SK-N-SH (cell line): ENCODE data around the gene TFB1M. TPM values are rescaled to one million over a fixed set of nuclear protein-coding genes. Genes with fewer than 3 reads are reported as not detected.
A peak's percentile ranks its signal among the peaks of the same experiment; 100 is the strongest.

Experiments used
- CTCF ChIA-PET: fragments of 300-600, 350-600 bp; formaldehyde crosslinking; extraction: SDS; loops from one replicate; lab custom pipeline; 2021; lab: Yijun Ruan, JAX
- POLR2A ChIA-PET: fragments of 350-600 bp; sonication (Branson Sonifier 250); formaldehyde crosslinking; extraction: SDS; loops from one replicate; lab custom pipeline; 2020; ENCODE audit warnings: antibody characterized with exemption, inconsistent platforms; lab: Yijun Ruan, JAX
- DNase-seq: peaks from one replicate; pipeline ENCODE4 v3.0.0; 2012
- H2AFZ ChIP-seq: fragments of 200-600 bp; sonication (generic); 2 replicates; pipeline ENCODE4 v1.8.1; 2016; ENCODE audit warnings: antibody characterized with exemption, mild to moderate bottlenecking, low read depth
- H3F3A ChIP-seq: fragments of 200-600 bp; sonication (generic); replicated peaks from 2 replicates; pipeline ENCODE3; 2016; ENCODE audit warnings: antibody characterized with exemption, mild to moderate bottlenecking; ENCODE audit not compliant: insufficient read depth
- H3K27ac ChIP-seq, 2 experiments: fragments of 200-500 bp in 1 of 2; fragments of 200-600 bp in 1 of 2; sonication (Bioruptor generic) in 1 of 2; sonication (generic), shearing (Covaris generic) in 1 of 2; 2 replicates each; pipeline versions ENCODE4 v1.5.1 to v1.6.1; 2014 to 2016; ENCODE audit warnings: low read depth in 2 of 2, inconsistent platforms in 1 of 2, low read length in 1 of 2, mild to moderate bottlenecking in 1 of 2, mixed read lengths in 1 of 2
- H3K27me3 ChIP-seq: fragments of 200-600 bp; sonication (generic), shearing (Covaris generic); 2 replicates; pipeline ENCODE4 v1.6.1; 2016; ENCODE audit warnings: mixed run types; ENCODE audit not compliant: insufficient read depth
- H3K36me3 ChIP-seq, 2 experiments: fragments of 200-500 bp in 1 of 2; fragments of 200-600 bp in 1 of 2; sonication (Bioruptor generic) in 1 of 2; sonication (generic) in 1 of 2; replicated peaks in 1 of 2; 2 replicates each; pipeline versions ENCODE3 to v1.5.1; 2014 to 2016; ENCODE audit warnings: low read length in 1 of 2, mild to moderate bottlenecking in 1 of 2; ENCODE audit not compliant: insufficient read depth in 2 of 2, control insufficient read depth in 1 of 2
- H3K4me1 ChIP-seq, 2 experiments: fragments of 200-500 bp in 1 of 2; fragments of 200-600 bp in 1 of 2; sonication (Bioruptor generic) in 1 of 2; sonication (generic), shearing (Covaris generic) in 1 of 2; 2 replicates each; pipeline versions ENCODE4 v1.5.1 to v1.6.1; 2014 to 2016; ENCODE audit warnings: low read depth in 1 of 2, low read length in 1 of 2, mixed run types in 1 of 2; ENCODE audit not compliant: insufficient read depth in 2 of 2, control insufficient read depth in 1 of 2
- H3K4me2 ChIP-seq: fragments of 200-600 bp; sonication (generic), shearing (Covaris generic); 2 replicates; pipeline ENCODE4 v1.6.1; 2017; ENCODE audit warnings: mixed run types
- H3K4me3 ChIP-seq, 2 experiments: fragments of 200-500 bp in 1 of 2; fragments of 200-600 bp in 1 of 2; sonication (Bioruptor generic) in 1 of 2; sonication (generic), shearing (Covaris generic) in 1 of 2; 2 replicates each; pipeline versions ENCODE4 v1.5.1 to v1.8.1; 2014 to 2016; ENCODE audit warnings: low read depth in 2 of 2, inconsistent platforms in 1 of 2, low read length in 1 of 2, mild to moderate bottlenecking in 1 of 2, mixed read lengths in 1 of 2, moderate library complexity in 1 of 2
- H3K79me2 ChIP-seq: fragments of 200-600 bp; sonication (generic); 2 replicates; pipeline ENCODE4 v1.8.1; 2017; ENCODE audit warnings: mild to moderate bottlenecking; ENCODE audit not compliant: insufficient read depth
- H3K9ac ChIP-seq: fragments of 200-600 bp; sonication (generic); 2 replicates; pipeline ENCODE4 v1.6.1; 2017; ENCODE audit warnings: mixed run types
- H3K9me2 ChIP-seq: fragments of 200-600 bp; sonication (generic); 2 replicates; pipeline ENCODE4 v1.6.1; 2017; ENCODE audit warnings: mixed run types
- H3K9me3 ChIP-seq: fragments of 200-600 bp; sonication (generic); 2 replicates; pipeline ENCODE4 v1.6.1; 2017; ENCODE audit warnings: mixed run types, mild to moderate bottlenecking, moderate library complexity
- H4K20me1 ChIP-seq: fragments of 200-600 bp; sonication (generic); 2 replicates; pipeline ENCODE4 v1.6.1; 2017; ENCODE audit warnings: mild to moderate bottlenecking, mixed run types; ENCODE audit not compliant: insufficient read depth
- CTCF ChIP-seq: fragments of 200-600 bp; sonication (generic); IDR thresholded peaks from 2 replicates; pipeline ENCODE4 v1.6.1; 2017; ENCODE audit warnings: antibody characterized with exemption, mild to moderate bottlenecking, moderate library complexity
- ELF1 ChIP-seq: IDR thresholded peaks from 2 replicates; pipeline ENCODE4 v1.4.0; 2012
- FOXM1 ChIP-seq: IDR thresholded peaks from 2 replicates; pipeline ENCODE4 v1.4.0; 2012; ENCODE audit warnings: low read depth, mild to moderate bottlenecking
- GABPA ChIP-seq: IDR thresholded peaks from 2 replicates; pipeline ENCODE4 v1.4.0; 2012; ENCODE audit warnings: low read depth, mild to moderate bottlenecking
- GATA2 ChIP-seq: sonication (generic); formaldehyde crosslinking; IDR thresholded peaks from 2 replicates; pipeline ENCODE4 v1.5.0; 2020; ENCODE audit warnings: mild to moderate bottlenecking, missing genetic modification reagents
- JUND ChIP-seq: IDR thresholded peaks from 2 replicates; pipeline ENCODE4 v1.4.0; 2012
- MAX ChIP-seq: IDR thresholded peaks from 2 replicates; pipeline ENCODE4 v1.4.0; 2012; ENCODE audit warnings: low read depth
- NFIC ChIP-seq: IDR thresholded peaks from 2 replicates; pipeline ENCODE4 v1.4.0; 2012; ENCODE audit warnings: borderline replicate concordance
- PBX3 ChIP-seq: IDR thresholded peaks from 2 replicates; pipeline ENCODE4; 2012
- POLR2AphosphoS5 ChIP-seq: IDR thresholded peaks from 2 replicates; pipeline ENCODE4 v1.6.1; 2012; ENCODE audit warnings: low read depth, low read length
- RAD21 ChIP-seq: IDR thresholded peaks from 2 replicates; pipeline ENCODE4 v1.6.1; 2012; ENCODE audit warnings: mild to moderate bottlenecking, low read length
- RXRA ChIP-seq: IDR thresholded peaks from 2 replicates; pipeline ENCODE4 v1.4.0; 2012; ENCODE audit warnings: low read depth, mild to moderate bottlenecking, borderline replicate concordance
- SMC3 ChIP-seq: IDR thresholded peaks from 2 replicates; pipeline ENCODE4 v1.6.1; 2012; ENCODE audit warnings: low read depth, low read length, improper control_type of control experiment
- TCF12 ChIP-seq: IDR thresholded peaks from 2 replicates; pipeline ENCODE4 v1.4.0; 2012
- USF1 ChIP-seq: IDR thresholded peaks from 2 replicates; pipeline ENCODE4 v1.4.0; 2012; ENCODE audit warnings: low read depth, borderline replicate concordance
- USF2 ChIP-seq: fragments of 150-350 bp; IDR thresholded peaks from 2 replicates; pipeline ENCODE4 v1.6.1; 2017; ENCODE audit warnings: antibody characterized with exemption, low read length, low read depth, borderline replicate concordance
- WGBS: methylation state at CpG from one replicate; pipeline ENCODE4 v1.1.6; 2017; ENCODE audit warnings: low lambda C conversion rate; 5-methylcytosine and 5-hydroxymethylcytosine counted together
- polyA plus RNA-seq, 3 experiments: library from polyadenylated mRNA; depleted of rRNA; stranded (reverse); fragments of >200 nt; gene quantifications; 2 replicates each; pipeline ENCODE4 v1.2.3, GENCODE V29; 2012

Gene TFB1M
- polyA plus RNA-seq, 1 of the 3 experiments (the other 2 are of a cell fraction): 28.4 TPM

GRCh38 chr6:155212616-155213380, 101.5 kb downstream of the TFB1M start (continued):
- TF ChIP-seq FOXM1 (no peak), GABPA (no peak), SMC3 (no peak), RAD21 (no peak), NFIC (no peak)

- POLR2A ChIA-PET: no interaction called here
- no peak overlapping the region for H3K27ac ChIP-seq
- H3K9me2 ChIP-seq: no peaks in the 10 kb centered on the region
- H3K4me3 ChIP-seq: no peak overlapping the region
- 82% methylated on average over 3 of the region's 3 CpGs for WGBS
- H3K9me3 ChIP-seq: no peaks in the 10 kb centered on the region
- H3K4me1 ChIP-seq: peaks cover 0 to 10% of the 10 kb centered on the region in 2 experiments; a peak in 1 of 4 replicates
- H4K20me1 ChIP-seq: no peaks in the 10 kb centered on the region
- no peak overlapping the region for H3K9ac ChIP-seq
- H3K4me2 ChIP-seq: no peak overlapping the region
- CTCF ChIA-PET: no interaction called here
- no peak for TF ChIP-seq MAX
- TF ChIP-seq GATA2: no peak
- no peak for TF ChIP-seq USF2
- no peak for TF ChIP-seq POLR2AphosphoS5
- TF ChIP-seq RXRA: no peak
- TF ChIP-seq CTCF: no peak
- no peak for TF ChIP-seq JUND
- no peaks in the 10 kb centered on the region for H3K79me2 ChIP-seq
- H3K36me3 ChIP-seq: no peaks in the 10 kb centered on the region
- H3F3A ChIP-seq: no peaks in the 10 kb centered on the region
- H3K27me3 ChIP-seq: no peaks in the 10 kb centered on the region
- no peak for DNase-seq
- no peak overlapping the region for H2AFZ ChIP-seq
Measured at GRCh38 chr6:155212106-155212505, 102.2 kb downstream of the TFB1M start.

GRCh38 chr6:155207223-155207622, 107.1 kb downstream of the TFB1M start:
- peaks cover 0 to 2% of the 10 kb centered on the region in 2 experiments for H3K36me3 ChIP-seq
- H3K79me2 ChIP-seq: no peaks in the 10 kb centered on the region
- 100% methylated on average over 3 of the region's 5 CpGs for WGBS
- H3K27me3 ChIP-seq: no peaks in the 10 kb centered on the region
- no peak overlapping the region for H3K4me3 ChIP-seq
- no peak for DNase-seq
- ChIA-PET POLR2A (no interaction called here), CTCF (interaction anchor here (1.0 to 1.4 kb wide), 3 partner anchors 30 to 120 kb away, joined by 3 read pairs; no protein-coding TSS in a partner anchor)
- no peak overlapping the region for H3K9ac ChIP-seq
- no peaks in the 10 kb centered on the region for H3K9me2 ChIP-seq
- no peak overlapping the region for H3K4me2 ChIP-seq
- peaks cover 10% of the 10 kb centered on the region for H3F3A ChIP-seq
- no peaks in the 10 kb centered on the region for H3K9me3 ChIP-seq
- H3K27ac ChIP-seq: peak overlapping the region in 1 of 2 experiments; percentile 5; a peak in 1 of 4 replicates
- no peak overlapping the region for H2AFZ ChIP-seq
- H4K20me1 ChIP-seq: no peaks in the 10 kb centered on the region
- H3K4me1 ChIP-seq: peaks cover 0 to 14% of the 10 kb centered on the region in 2 experiments; a peak in 1 of 4 replicates
- no peak for TF ChIP-seq USF1
- no peak for TF ChIP-seq USF2
- TF ChIP-seq MAX: no peak
- no peak for TF ChIP-seq ELF1
- TF ChIP-seq TCF12: no peak
- no peak for TF ChIP-seq PBX3
